ENCODE data around the gene ILDR1. TPM values are rescaled to one million over a fixed set of nuclear protein-coding genes. Genes with fewer than 3 reads are reported as not detected.

The ILDR1 gene
- polyA plus RNA-seq, 1 donor from 2014 or later: not detected

DNA sequence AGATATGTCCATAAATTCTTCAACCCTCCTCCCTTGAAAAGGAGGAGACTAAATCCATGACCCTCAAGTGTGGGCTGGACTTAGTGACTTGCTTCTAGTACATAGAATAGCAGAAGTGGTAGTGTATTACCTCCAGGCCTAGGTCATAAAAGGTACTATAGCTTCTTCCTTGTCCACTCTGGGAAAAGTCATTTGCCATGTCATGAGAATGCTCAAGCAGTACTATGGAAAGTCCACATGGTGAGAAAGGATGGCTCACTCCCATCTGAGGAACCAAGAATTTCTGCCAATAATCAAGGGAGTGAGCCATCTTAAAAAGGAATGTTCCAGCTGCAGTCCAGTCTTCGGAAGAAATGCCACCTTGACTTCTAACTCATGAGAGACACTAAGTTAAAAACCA is 10.5 kb upstream of the ILDR1 start:
- Histone ChIP-seq H3K27ac (ENCODE audit: low read length) (no peak overlapping the region), H4K20me1 (ENCODE audit: insufficient read depth) (no peaks in the 10 kb centered on the region), H3K79me2 (replicated peaks; ENCODE audit: insufficient read depth, low read length) (no peaks in the 10 kb centered on the region), H2AFZ (ENCODE audit: low read depth, low read length) (no peak overlapping the region), H3K9me3 (ENCODE audit: low read length) (peaks cover 6% of the 10 kb centered on the region), H3K4me3 (ENCODE audit: low read length) (no peak overlapping the region), H3F3A (ENCODE audit: insufficient read depth, low read length, poor library complexity, severe bottlenecking) (no peaks in the 10 kb centered on the region), H3K9me2 (ENCODE audit: insufficient read depth, low read length) (no peaks in the 10 kb centered on the region), H3K36me3 (ENCODE audit: insufficient read depth, low read length) (no peaks in the 10 kb centered on the region), H3K27me3 (ENCODE audit: insufficient read depth, low read depth, low read length) (no peaks in the 10 kb centered on the region), H3K4me2 (ENCODE audit: low read length) (no peak overlapping the region), H3K9ac (ENCODE audit: low read length) (no peak overlapping the region)
- TF ChIP-seq RAD21 (conservative IDR thresholded peaks at IDR 0.05): no peak
- TF ChIP-seq MXI1 (conservative IDR thresholded peaks at IDR 0.05; ENCODE audit: poor library complexity, severe bottlenecking): no peak
- no peak for TF ChIP-seq EP300 (conservative IDR thresholded peaks at IDR 0.05; ENCODE audit: poor library complexity, severe bottlenecking)
- no peak for TF ChIP-seq SMC3 (conservative IDR thresholded peaks at IDR 0.05; ENCODE audit: poor library complexity)
- TF ChIP-seq EZH2 (IDR thresholded peaks at IDR 0.05; ENCODE audit: borderline replicate concordance, insufficient read depth, low read length, poor library complexity, severe bottlenecking): no peak
- no peak for TF ChIP-seq REST (IDR thresholded peaks at IDR 0.05; ENCODE audit: borderline replicate concordance)
- no peak for TF ChIP-seq TAF1 (IDR thresholded peaks at IDR 0.05; ENCODE audit: low read depth)
- TF ChIP-seq POLR2AphosphoS5 (IDR thresholded peaks at IDR 0.05): no peak
- TF ChIP-seq, protein P1, sequence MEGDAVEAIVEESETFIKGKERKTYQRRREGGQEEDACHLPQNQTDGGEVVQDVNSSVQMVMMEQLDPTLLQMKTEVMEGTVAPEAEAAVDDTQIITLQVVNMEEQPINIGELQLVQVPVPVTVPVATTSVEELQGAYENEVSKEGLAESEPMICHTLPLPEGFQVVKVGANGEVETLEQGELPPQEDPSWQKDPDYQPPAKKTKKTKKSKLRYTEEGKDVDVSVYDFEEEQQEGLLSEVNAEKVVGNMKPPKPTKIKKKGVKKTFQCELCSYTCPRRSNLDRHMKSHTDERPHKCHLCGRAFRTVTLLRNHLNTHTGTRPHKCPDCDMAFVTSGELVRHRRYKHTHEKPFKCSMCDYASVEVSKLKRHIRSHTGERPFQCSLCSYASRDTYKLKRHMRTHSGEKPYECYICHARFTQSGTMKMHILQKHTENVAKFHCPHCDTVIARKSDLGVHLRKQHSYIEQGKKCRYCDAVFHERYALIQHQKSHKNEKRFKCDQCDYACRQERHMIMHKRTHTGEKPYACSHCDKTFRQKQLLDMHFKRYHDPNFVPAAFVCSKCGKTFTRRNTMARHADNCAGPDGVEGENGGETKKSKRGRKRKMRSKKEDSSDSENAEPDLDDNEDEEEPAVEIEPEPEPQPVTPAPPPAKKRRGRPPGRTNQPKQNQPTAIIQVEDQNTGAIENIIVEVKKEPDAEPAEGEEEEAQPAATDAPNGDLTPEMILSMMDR (IDR thresholded peaks at IDR 0.05; ENCODE audit: poor library complexity, severe bottlenecking): no peak

- Histone ChIP-seq H3K4me3 (ENCODE audit: low read length) (no peak overlapping the region), H2AFZ (ENCODE audit: low read depth, low read length) (no peak overlapping the region), H3K9me2 (ENCODE audit: insufficient read depth, low read length) (no peaks in the 10 kb centered on the region)
Observed at GRCh38 chr3:122031123-122031468, 9.0 kb upstream of the ILDR1 start.

More at GRCh38 chr3:122031123-122031468, 9.0 kb upstream of the ILDR1 start:
- Histone ChIP-seq H4K20me1 (ENCODE audit: insufficient read depth) (no peaks in the 10 kb centered on the region), H3F3A (ENCODE audit: insufficient read depth, low read length, poor library complexity, severe bottlenecking) (no peaks in the 10 kb centered on the region), H3K4me2 (ENCODE audit: low read length) (no peak overlapping the region), H3K79me2 (replicated peaks; ENCODE audit: insufficient read depth, low read length) (no peaks in the 10 kb centered on the region), H3K9ac (ENCODE audit: low read length) (no peak overlapping the region), H3K9me3 (ENCODE audit: low read length) (no peaks in the 10 kb centered on the region), H3K27ac (ENCODE audit: low read length) (no peak overlapping the region), H3K36me3 (ENCODE audit: insufficient read depth, low read length) (no peaks in the 10 kb centered on the region), H3K27me3 (ENCODE audit: insufficient read depth, low read depth, low read length) (no peaks in the 10 kb centered on the region)
- TF ChIP-seq POLR2AphosphoS5 (IDR thresholded peaks at IDR 0.05) (no peak), SMC3 (conservative IDR thresholded peaks at IDR 0.05; ENCODE audit: poor library complexity) (no peak), REST (IDR thresholded peaks at IDR 0.05; ENCODE audit: borderline replicate concordance) (no peak)

Data from neural cell (in vitro differentiated cells).